CD4-positive, alpha-beta T cell treated with Interleukin-17A for 4 hours (primary cell): ENCODE measurements around the gene HAUS5.
"Not testable (repeated sequence)": the region's sequence is repeated elsewhere in the genome, so short reads cannot be mapped to it uniquely, and the experiment has no call there.

ENCODE experiments used
- DNase-seq: peaks from one replicate; pipeline ENCODE4 v3.0.0-alpha.2; 2020; ENCODE audit warnings: mixed read lengths

The HAUS5 gene, protein sequence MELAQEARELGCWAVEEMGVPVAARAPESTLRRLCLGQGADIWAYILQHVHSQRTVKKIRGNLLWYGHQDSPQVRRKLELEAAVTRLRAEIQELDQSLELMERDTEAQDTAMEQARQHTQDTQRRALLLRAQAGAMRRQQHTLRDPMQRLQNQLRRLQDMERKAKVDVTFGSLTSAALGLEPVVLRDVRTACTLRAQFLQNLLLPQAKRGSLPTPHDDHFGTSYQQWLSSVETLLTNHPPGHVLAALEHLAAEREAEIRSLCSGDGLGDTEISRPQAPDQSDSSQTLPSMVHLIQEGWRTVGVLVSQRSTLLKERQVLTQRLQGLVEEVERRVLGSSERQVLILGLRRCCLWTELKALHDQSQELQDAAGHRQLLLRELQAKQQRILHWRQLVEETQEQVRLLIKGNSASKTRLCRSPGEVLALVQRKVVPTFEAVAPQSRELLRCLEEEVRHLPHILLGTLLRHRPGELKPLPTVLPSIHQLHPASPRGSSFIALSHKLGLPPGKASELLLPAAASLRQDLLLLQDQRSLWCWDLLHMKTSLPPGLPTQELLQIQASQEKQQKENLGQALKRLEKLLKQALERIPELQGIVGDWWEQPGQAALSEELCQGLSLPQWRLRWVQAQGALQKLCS

DNA sequence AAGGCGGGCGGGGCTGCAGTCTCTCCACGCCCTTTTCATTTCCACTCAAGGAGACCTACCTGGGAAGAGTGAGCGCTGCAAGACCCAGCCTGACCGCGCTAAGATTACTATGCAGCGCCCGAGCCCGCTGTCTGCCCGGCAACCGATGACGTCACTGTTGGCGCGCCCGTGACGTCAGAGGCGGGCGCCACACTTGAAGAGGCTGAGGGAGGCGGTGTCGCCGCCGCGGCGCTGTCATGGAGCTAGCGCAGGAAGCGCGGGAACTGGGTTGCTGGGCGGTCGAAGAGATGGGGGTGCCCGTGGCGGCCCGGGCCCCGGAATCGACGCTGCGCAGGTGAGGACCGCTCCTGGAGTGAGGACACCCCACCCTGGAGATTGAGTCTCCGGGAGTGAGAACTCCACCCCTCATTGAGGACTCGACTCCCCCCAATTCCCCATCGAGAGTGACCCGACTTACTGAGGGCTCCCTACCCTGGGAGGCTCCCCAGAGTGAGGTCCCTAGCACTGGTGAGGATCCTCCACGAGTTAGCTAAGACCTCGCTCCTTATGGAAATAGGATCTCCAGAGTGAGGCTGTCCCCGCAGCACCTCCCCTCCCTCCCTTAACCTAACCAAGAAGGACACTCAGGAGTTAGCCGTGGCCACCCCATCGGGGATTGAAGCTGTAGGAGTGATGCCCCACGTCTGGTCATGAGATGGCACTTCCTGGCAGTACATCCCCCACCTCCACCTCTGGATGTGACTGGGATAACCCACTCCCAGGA is at the start of gene HAUS5:
TSS of gene HAUS5 (plus strand) at position 177 of the 763 bp plus-strand sequence. CDS start at position 237, 60 bp downstream.
- DNase-seq: peak; percentile 94

DNA sequence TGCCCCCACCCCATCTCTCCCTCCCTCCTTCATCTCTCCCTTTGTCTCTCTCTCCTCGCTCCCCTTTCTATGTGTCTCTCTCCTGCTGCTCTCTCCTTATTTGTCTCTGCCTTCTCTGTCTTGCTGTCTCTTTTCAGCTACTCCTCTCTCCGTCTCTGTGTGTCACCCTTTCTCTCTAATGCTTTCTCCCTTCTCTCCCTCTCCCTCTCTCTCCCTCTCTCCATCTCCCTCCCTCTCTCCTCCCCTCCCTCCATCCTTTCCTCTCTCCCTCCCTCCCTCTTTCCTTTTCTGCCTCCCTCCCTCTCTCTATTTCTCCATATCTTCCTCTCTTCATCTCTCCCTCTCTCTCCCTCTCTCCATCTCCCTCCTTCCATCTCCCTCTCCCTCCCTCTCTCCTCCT is 49.8 kb upstream of the HAUS5 start:
- DNase-seq: no peak

DNA sequence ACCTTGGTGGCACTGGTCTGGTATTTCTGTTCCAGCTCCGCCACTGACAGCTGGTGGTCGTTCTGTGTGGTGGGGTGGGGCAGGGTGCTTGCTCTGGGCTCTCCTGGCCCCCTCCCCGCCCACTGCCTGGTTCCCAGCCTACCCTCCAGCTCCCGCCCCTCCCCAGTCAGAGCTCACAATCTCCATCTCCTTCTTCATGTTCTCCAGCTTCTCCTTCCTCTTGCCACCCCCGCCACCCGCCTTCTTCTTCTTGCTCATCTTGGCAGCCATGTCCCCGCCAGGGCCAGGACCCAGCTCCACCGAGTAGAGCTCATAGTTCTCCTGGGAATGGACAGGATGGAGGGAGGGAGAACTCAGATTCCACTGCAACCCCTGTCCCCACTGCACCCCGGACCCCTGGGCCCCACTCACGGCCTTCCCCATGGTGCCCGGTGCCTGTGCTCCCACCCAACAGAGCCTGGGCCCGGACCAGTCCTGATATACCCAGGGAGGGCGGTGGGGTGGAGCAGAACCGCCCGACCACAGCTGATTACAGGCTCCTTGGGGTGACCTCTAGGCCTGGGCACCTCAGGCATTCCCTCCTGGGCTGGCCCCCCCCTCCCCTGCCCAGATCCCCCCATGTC is 49.2 kb upstream of the HAUS5 start, which contains the start of gene ATP4A:
TSS of gene ATP4A (minus strand) at position 452 of the 623 bp plus-strand sequence. CDS start at position 423, 29 bp downstream.
- DNase-seq: no peak

DNA sequence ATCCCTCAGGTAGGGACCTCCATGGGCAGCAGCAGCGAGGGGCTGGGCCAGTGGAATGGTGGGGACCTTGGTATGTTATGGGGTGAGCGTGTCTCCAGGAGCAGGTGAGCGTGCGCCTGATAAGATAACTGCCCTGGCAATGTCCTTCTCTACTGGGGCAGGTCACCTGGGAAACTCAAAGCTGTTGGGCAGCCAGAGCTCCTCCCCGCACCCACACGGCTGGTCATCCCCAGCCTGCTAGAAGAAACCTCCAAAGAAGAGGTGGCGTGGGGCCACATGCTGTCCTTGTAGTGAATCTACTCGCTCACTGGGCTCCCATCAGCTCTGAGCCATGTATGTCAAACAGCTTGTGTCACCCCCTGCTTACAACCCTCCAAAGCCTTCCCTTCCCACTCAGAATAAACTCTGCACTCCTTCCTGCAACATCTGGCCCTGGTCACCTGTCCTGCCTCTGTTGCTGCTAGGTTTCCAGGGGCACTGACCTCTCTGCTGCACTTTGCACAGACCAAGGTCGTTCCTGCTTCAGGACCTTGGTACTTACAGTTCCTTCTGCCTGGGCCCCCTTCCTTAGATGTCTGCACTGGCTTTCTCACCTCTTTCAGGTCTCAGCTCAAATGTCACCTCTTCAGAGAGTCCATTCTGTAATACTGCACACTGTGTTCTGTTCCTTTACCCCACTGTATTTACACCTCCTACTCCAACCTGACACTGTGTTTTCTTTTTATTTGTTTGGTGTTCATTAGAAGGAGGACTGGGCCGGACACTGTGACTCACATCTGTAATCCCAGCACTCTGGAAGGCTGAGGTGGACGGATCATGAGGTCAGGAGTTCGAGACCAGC is 47.3 kb upstream of the HAUS5 start:
- no peak for DNase-seq

DNA sequence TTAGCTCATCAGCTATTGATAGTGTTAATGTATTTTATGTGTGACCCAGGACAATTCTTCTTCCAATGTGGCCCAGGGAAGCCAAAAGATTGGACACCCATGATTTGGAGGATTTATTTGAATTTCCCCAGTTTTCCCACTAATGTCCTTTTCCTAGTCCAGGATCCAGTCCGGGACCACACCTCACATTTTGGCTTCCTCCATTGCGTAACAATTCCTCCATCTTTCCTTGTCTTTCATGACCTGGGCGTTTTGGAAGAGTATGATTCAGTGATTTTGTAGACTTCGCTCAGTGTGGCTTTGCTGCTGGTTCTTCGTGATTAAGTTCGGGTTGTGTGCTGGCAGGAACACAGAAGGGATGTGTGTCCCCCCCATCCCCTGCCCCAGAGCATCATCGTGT is 45.8 kb upstream of the HAUS5 start:
- DNase-seq: no peak

DNA sequence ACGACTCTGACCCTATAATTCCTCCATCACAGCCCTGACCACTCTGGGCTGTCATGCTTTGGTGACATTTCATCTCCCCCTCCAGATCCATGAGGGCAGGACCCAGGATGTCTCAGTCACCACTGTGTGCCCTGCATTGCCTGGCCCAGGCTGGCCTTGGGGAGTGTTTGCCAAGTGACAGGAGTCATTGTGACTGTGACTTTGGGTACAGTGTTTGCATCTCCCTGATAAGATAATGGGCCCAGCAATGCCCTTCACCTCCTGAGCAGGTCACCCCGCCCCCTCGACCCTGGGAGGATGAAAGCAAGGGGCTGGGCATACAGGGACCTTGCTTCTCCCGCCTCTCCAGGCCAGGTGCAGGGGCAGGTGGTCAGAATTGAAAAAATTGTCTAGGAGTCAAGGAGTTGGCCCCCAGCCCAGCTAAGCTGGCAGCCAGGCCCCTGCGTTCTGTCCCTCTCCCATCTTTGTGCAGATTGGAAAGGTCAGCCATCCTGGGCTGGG is 43.2 kb upstream of the HAUS5 start:
- no peak for DNase-seq

DNA sequence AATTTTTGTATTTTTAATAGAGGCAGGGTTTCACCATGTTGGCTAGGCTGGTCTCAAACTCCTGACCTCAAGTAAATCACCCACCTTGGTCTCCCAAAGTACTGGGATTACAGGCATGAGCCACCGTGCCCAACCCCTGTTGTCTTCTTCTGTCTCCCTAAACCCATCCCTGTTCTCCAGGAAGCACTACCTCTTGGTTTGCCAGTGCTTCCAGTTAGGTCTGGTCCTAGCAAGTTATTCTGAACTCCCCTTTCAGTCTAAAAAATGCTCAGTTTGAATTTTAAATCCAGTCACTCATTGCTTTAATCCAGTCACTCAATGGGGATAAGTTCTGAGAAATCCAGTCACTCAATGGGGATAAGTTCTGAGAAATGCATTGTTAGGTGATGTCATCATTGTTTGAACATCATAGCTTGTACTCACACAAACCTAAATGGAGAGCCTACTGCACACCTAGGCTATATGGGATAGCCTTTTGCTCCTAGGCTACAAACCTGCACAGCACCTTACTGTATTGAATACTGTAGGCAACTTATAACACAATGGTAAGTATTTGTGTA is 41.0 kb upstream of the HAUS5 start:
- no peak for DNase-seq

DNA sequence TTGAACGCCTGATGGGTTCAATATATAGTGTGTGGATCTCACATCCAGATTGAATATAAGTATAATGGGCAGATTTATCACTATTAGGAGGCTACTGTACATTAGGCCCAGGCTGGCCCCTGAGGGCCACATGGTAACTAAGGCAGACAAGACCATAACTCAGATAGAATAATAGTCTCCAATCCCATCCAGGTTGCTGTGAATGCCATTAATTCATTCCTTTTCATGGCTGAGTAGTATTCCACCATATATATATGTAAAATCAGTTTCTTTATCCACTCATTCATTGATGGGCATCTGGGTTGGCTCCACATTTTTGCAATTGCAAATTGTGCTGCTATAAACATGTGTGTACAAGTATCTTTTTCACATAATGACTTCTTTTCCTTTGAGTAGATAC is 34.6 kb upstream of the HAUS5 start:
- no peak for DNase-seq

DNA sequence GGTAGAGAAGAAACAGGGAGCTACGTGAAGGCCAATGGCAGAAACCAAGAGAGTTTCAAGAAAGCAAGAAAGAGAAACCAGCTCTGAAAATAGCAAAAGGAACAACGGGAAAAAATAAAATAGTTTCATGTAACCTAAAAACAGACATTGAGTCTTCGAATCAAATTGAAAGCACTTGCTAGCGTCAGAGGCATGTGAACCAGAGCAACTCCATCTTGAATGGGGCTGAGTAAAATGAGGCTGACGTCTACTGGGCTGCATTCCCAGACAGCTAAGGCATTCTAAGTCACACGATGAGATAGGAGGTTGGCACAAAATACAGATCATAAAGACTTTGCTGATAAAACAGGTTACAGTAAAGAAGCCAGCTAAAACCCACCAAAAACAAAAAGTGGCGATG is 33.8 kb upstream of the HAUS5 start:
- no peak for DNase-seq

DNA sequence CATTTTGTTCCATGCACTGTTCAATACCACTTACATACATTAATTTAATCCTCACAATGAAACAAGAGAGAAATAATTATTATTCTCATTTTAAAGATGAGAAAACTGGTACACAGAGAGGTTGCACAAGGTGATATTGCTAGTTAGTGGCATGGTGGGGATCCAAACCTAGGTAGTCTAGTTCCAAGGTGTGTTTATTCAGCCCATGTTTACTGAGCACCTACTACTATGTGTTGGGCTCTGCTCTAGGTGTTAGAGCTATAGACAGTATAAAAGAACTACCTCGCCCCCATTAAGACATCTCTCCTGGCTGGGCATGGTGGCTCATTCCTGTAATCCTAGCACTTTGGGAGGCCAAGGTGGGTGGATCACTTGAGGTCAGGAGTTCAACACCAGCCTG is 29.8 kb upstream of the HAUS5 start:
- DNase-seq: no peak

DNA sequence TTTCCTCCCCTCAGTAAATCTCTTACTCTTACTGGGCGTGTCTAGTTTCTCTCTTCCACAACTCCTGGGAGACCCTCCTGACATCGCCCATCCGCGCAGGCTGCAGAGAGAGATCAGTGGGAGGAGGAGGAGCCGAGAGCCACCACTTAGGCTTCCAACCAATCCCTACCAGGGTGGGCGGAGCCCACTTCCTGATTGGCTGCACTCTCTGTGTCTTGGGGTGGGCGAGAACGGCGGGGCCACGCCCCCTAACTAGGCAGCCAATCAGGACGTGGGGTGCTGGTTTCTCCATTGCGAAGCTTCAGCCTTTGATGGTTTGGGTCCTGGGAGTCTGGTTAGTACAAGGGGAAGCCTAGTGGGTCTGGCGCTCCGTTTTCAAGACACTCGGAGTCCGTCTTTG is 26.7 kb upstream of the HAUS5 start, which contains the start of gene PMIS2:
TSS of gene PMIS2 (plus strand) at position 326 of the 400 bp plus-strand sequence. CDS start 87 bp downstream, outside the sequence.
- DNase-seq: no peak

DNA sequence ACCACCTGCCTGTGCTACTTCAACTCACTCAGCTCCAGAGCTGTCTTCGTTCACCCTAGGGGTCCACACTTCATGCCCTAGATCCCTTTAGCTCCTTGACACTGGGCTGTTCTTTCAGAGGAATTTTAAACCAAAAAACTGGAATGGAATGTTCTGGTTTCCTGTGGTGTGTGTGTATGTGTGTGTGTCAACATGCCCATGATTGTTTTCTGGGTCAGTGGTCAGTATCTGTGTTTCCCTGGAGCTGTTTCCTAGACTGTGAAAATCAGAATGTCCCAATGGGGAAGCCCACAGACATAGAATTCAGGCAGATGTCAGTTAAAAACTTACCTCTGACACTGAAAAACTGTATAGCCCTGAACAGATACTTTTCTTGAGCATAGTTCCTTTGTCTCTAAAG is 25.2 kb upstream of the HAUS5 start:
- no peak for DNase-seq

DNA sequence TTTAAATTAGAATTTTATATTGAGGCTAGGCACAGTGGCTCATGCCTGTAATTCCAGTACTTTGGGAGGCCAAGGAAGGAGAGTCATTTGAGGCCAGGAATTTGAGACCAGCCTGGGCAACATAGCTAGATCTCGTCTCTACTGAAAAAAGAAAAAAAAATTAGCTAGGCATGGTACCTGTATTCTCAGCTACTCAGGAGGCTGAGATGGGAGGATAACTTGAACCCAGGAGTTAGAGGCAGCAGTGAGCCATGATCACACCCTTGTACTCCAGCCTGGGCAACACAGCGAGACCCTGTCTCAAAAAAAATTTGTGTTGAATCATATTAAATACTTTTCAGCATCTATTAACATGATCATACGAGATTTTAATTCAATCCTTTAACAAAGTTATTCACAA is 21.7 kb upstream of the HAUS5 start:
- no peak for DNase-seq

DNA sequence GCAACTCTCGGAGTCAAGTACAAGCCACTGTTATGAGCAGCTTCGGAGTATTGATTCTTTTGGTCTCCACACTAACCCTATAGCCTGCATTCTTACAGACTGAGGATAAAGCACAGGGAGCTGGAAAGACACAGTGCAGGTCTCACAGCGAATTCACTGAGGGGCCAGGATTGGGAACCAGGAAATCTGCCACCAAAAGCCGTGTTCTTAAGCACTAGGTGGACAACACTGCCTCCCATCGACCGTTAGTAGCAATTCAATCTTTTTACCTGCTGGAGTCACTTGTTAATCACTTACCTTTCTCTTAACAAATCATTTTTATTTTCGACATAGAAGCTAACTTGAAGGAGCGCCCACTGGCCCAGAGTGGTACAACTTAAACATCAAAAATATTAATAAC is 20.3 kb upstream of the HAUS5 start:
- DNase-seq: peak; percentile 42

DNA sequence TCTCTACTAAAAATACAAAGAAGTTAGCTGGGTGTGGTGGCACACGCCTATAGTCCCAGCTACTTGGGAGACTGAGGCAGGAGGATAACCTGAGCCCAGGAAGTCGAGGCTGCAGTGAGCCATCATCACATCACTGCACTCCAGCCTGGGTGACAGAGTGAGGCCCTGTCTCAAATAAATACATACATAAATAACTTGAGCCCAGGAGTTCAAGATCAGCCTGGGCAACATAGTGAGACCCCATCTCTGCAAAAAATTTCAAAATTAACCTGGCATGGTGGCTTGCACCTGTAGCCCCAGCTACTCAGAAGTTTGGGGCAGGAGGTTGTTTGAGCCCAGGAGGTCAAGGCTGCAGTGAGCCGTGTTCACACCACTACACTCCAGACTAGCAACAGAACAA is 17.5 kb upstream of the HAUS5 start:
- DNase-seq: not testable (repeated sequence)

DNA sequence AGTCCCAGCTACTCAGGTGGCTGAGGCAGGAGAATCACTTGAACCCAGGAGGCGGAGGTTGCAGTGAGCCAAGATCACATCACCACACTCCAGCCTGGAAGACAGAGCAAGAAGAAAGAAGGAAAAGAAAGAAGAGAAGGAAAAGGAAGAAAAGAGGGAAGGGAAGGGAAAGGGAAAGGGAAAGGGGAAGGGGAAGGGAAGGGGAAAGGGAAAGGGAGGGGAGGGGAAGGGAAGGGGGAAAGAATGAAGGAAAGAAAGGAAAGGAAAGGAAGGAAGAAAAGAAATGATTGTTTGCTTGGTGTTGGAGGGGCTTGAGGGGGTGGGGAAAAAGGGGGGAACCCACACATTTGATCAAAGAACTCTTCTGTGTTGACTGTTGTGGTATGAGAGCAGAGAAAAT is 16.6 kb upstream of the HAUS5 start:
- no peak for DNase-seq

DNA sequence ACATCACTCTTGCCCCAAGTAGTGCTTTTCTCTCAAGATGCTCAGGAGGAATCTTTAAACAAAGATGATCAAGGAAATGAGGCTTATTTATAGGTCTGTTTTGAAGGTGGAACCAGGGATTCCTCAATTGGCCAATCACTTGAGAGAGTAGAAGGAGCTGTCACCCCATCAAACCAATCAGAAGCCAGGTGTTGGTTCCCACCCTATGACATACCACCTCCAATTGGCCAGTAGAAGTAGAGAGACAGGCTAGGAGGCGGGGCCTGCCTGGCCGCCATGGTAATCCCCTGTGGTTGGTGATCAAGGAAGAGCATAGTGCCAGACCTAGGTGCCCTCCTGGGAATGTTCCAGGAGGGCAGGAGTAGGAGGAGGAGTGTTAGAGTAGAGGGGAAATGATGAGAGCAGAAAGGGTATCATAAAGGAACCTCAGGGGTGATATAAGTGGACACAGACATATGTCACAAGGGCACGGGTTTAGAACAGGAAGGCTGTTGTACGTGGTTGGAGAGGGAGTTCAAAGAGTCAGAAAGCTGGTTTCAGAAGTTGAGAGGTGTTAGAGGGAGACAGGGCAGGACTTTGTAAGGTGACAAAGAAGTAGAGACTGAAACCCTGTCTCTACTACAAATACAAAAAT is 16.1 kb upstream of the HAUS5 start:
- no peak for DNase-seq

DNA sequence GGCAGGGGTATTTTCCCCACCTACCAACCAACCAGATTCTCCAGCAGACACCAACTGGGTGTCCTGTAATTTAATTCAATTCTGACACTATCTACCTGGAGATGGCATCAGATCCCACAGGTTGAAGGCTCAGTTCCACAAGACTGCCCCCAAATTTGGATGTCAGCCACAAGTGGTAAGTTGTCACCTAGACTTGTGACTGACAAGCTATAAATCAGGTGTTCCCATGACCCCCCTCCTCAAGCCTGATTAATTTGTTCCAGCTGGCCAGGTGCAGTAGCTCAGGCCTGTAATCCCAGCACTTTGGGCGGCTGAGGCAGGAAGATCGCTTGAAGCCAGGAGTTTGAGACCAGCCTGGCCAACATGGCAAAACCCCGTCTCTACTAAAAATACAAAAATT is 10.6 kb upstream of the HAUS5 start:
- no peak for DNase-seq

DNA sequence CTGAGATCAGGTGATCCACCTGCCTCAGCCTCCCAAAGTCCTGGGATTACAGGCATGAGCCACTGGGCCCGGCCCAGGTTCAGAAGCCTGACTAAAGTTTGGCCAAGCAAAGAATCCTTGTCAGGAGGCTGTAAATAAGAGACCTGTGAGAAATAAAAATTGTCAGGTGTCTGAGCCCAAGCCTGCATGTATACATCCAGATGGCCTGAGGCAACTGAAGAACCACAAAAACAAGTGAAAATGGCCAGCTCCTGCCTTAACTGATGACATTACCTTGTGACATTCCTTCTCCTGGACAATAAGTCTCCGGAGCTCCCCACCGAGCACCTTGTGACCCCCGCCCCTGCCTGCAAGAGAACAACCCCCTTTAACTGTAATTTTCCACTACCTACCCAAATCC is 8.1 kb upstream of the HAUS5 start:
- DNase-seq: not testable (repeated sequence)

DNA sequence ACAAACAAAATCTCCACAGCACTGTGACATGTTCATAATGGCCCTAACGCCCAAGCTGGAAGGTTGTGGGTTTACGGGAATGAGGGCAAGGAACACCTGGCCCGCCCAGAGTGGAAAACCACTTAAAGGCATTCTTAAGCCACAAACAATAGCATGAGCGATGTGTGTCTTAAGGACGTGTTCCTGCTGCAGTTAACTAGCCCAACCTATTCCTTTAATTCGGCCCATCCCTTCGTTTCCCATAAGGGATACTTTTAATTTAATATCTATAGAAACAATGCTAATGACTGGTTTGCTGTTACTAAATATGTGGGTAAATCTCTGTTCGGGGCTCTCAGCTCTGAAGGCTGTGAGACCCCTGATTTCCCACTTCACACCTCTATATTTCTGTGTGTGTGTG is 5.4 kb upstream of the HAUS5 start:
- not testable (repeated sequence) for DNase-seq

DNA sequence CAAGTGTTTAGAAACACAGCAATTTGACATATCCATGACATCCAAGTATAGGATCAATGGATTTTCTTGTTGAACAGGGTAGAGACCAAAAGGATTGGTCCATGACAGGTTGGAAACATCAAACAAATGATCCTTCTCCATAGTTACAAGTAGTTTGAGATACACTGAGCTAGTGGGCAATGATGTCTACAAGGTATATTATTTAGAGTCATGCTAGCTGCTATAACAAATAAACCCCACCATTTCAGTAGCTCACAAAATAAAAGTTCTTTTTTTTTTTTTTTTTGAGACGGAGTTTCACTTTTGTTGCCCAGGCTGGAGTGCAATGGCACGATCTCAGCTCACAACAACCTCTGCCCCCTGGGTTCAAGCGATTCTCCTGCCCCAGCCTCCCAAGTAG is 4.9 kb upstream of the HAUS5 start:
- DNase-seq: no peak
